ENCODE results near the gene IFNL3. TPM values are rescaled to one million over a fixed set of nuclear protein-coding genes. Genes with fewer than 3 reads are reported as not detected.
"Not testable (repeated sequence)": the region's sequence is repeated elsewhere in the genome, so short reads cannot be mapped to it uniquely, and the experiment has no call there.

IFNL3 gene
- total RNA-seq (2021) (not detected in 2 replicates), Bru-seq, nascent RNA (not detected), BruChase-seq, experiment 1, labeled RNA remaining after a 2-hour chase (not detected), BruChase-seq, experiment 2, labeled RNA remaining after a 6-hour chase (not detected)
- long read RNA-seq = 0 reads

DNA sequence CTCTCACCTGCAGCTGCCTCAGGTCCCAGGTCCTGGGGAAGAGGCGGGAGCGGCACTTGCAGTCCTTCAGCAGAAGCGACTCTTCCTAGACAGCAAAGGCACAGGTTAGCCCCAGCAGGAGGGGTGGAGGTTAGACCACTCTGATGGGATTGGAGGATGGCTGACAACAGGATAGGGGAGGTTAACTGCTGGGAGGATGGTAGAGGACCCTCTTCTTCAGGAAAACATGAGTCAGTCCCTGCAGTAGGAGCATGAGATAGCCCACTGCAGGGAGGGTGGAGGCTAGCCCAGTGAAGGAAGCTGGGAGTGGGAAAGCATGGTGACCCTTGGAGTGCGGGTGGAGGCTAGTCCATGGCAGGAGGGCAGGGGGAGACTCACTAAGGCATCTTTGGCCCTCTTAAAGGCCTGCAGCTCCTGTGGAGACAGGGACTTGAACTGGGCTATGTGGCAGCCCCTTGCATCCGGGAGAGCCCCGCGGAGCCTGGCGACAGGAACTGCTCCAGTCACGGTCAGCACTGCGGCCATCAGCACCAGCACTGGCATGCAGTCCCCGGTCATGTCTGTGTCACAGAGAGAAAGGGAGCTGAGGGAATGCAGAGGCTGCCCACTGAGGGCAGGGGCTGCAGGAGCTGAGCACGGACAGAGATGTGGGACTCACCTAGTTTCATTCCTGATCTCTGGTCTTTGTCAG, at the start of gene IFNL3:
Gene IFNL3 (minus strand): TSS at position 597 of the 691 bp plus-strand sequence. CDS start 39 bp downstream, at position 558.
- H3K9me2 ChIP-seq (ENCODE audit: insufficient read depth); H3K4me2 ChIP-seq; BruUV-seq (replicated peaks); H3K4me1 ChIP-seq (replicated peaks; ENCODE audit: insufficient read depth); H3K79me2 ChIP-seq (ENCODE audit: low read depth); CTCF ChIA-PET; DNase-seq; H3K9me3 ChIP-seq (ENCODE audit: insufficient read depth, low read depth); H3K36me3 ChIP-seq (ENCODE audit: low read depth); H3K4me3 ChIP-seq; intact Hi-C loops (cut with micrococcal nuclease; ENCODE audit: unreplicated experiment); H2AFZ ChIP-seq; H4K20me1 ChIP-seq (ENCODE audit: insufficient read depth); H3K27me3 ChIP-seq (ENCODE audit: insufficient read depth, low read depth); POLR2A ChIA-PET (ENCODE audit: unreplicated experiment); H3K27ac ChIP-seq; H3F3A ChIP-seq (ENCODE audit: insufficient read depth, low read depth): not testable (repeated sequence)

GRCh38 chr19:39293394-39293793, 48.6 kb upstream of the IFNL3 start:
- TF ChIP-seq CTCF (conservative IDR thresholded peaks at IDR 0.05) = no peak
- TF ChIP-seq EZH2 (IDR thresholded peaks at IDR 0.05; ENCODE audit: low read depth) = no peak
- Histone ChIP-seq H3K27ac (no peak overlapping the region), H4K20me1 (ENCODE audit: insufficient read depth) (no peaks in the 10 kb centered on the region), H3K36me3 (ENCODE audit: low read depth) (no peaks in the 10 kb centered on the region), H3K9me2 (ENCODE audit: insufficient read depth) (no peaks in the 10 kb centered on the region), H3K9me3 (ENCODE audit: insufficient read depth, low read depth) (no peaks in the 10 kb centered on the region), H3K79me2 (ENCODE audit: low read depth) (no peaks in the 10 kb centered on the region), H3K4me2 (no peak overlapping the region), H3K4me3 (no peak overlapping the region), H2AFZ (no peak overlapping the region), H3F3A (ENCODE audit: insufficient read depth, low read depth) (peaks cover 7% of the 10 kb centered on the region; the same call in 1 of the 2 replicates), H3K27me3 (ENCODE audit: insufficient read depth, low read depth) (no peaks in the 10 kb centered on the region), H3K4me1 (replicated peaks; ENCODE audit: insufficient read depth) (peaks cover 12% of the 10 kb centered on the region)
- CTCF ChIA-PET = no interaction called here
- POLR2A ChIA-PET (ENCODE audit: unreplicated experiment) = no interaction called here
- BruUV-seq (replicated peaks) = no TSS peak
- DNase-seq = no peak
- intact Hi-C loops (cut with micrococcal nuclease; ENCODE audit: unreplicated experiment) = no loop called here

GRCh38 chr19:39284032-39284431, 39.2 kb upstream of the IFNL3 start:
- Histone ChIP-seq H3K27ac (no peak overlapping the region), H4K20me1 (ENCODE audit: insufficient read depth) (no peaks in the 10 kb centered on the region), H3K27me3 (ENCODE audit: insufficient read depth, low read depth) (no peaks in the 10 kb centered on the region), H3K4me2 (no peak overlapping the region), H2AFZ (no peak overlapping the region), H3K79me2 (ENCODE audit: low read depth) (no peaks in the 10 kb centered on the region), H3K9me2 (ENCODE audit: insufficient read depth) (no peaks in the 10 kb centered on the region), H3F3A (ENCODE audit: insufficient read depth, low read depth) (peaks cover 3% of the 10 kb centered on the region; the same call in 1 of the 2 replicates), H3K4me1 (replicated peaks; ENCODE audit: insufficient read depth) (no peaks in the 10 kb centered on the region), H3K9me3 (ENCODE audit: insufficient read depth, low read depth) (peaks cover 6% of the 10 kb centered on the region; the same call in 1 of the 2 replicates), H3K36me3 (ENCODE audit: low read depth) (no peaks in the 10 kb centered on the region), H3K4me3 (no peak overlapping the region)
- no TSS peak for BruUV-seq (replicated peaks)
- intact Hi-C loops (cut with micrococcal nuclease; ENCODE audit: unreplicated experiment) = no loop called here
- DNase-seq = no peak
- TF ChIP-seq EZH2 (IDR thresholded peaks at IDR 0.05; ENCODE audit: low read depth) (no peak), CTCF (conservative IDR thresholded peaks at IDR 0.05) (no peak)
- POLR2A ChIA-PET (ENCODE audit: unreplicated experiment) = no interaction called here
- CTCF ChIA-PET = no interaction called here

All from PC-9 (cell line).